ENCODE data around the gene RAB35.
A peak's percentile ranks its signal among the peaks of the same experiment; 100 is the strongest.

RAB35 gene

GRCh38 chr12:120102189-120103043, 14.1 kb downstream of the RAB35 start:
- Mint-ChIP-seq H3K27ac (no peak overlapping the region), H3K9me3 (ENCODE audit: low read depth) (no peaks in the 10 kb centered on the region), H3K4me3 (no peak overlapping the region), H3K4me1 (ENCODE audit: low read depth) (peaks cover 18% of the 10 kb centered on the region), H3K36me3 (peaks cover 4% of the 10 kb centered on the region), H3K27me3 (no peaks in the 10 kb centered on the region)

DNA sequence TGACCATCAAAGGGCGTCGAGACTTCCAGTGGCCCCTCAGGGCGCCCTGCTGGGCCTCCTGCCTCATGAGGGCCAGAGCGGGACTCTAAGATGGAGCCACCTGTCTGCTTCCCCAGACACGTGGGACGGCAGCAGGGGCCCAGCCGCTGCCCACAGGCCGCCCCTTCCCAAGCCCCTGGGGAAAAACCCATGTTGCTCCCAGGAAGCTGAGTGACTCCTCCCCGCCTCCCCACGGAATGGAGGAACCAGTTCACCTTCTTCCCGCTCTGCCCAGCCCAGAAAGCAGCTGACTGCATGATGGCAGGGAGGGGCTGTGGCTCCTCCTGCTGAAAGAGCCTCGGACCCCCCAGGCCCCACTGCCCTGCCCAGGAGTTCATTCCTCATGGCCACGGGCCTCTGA, 14.9 kb downstream of the RAB35 start:
- peak overlapping the region; percentile 58 for H3K27ac Mint-ChIP-seq

DNA sequence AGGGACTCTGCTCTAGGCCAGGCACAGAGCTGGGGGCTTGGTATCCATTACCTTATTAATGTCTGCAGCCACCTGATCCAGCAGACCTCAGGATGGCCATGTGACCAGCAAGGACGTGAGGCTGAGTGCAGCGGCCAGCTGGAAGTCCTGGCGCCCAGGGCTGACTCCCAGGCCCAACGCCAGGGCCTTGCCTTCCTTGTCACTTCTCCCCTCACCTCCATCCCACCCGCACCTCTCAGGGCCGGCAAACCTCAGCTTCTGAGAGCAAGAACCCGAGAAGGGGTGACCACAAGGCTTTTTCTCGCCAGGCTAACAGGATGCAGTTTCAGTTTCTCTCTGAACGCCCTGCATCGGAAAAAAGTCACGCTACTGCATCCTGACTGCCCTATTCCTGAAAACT, 15.4 kb downstream of the RAB35 start:
- Mint-ChIP-seq H3K27me3 (no peaks in the 10 kb centered on the region), H3K4me1 (ENCODE audit: low read depth) (peaks cover 16% of the 10 kb centered on the region), H3K27ac (peak overlapping the region; percentile 58), H3K36me3 (peaks cover 3% of the 10 kb centered on the region), H3K9me3 (ENCODE audit: low read depth) (no peaks in the 10 kb centered on the region), H3K4me3 (no peak overlapping the region)

More for the DNA sequence above, 14.9 kb downstream of the RAB35 start:
- Mint-ChIP-seq H3K27me3 (no peaks in the 10 kb centered on the region), H3K9me3 (ENCODE audit: low read depth) (no peaks in the 10 kb centered on the region), H3K4me1 (ENCODE audit: low read depth) (peaks cover 18% of the 10 kb centered on the region), H3K4me3 (no peak overlapping the region), H3K36me3 (peaks cover 4% of the 10 kb centered on the region)

DNA sequence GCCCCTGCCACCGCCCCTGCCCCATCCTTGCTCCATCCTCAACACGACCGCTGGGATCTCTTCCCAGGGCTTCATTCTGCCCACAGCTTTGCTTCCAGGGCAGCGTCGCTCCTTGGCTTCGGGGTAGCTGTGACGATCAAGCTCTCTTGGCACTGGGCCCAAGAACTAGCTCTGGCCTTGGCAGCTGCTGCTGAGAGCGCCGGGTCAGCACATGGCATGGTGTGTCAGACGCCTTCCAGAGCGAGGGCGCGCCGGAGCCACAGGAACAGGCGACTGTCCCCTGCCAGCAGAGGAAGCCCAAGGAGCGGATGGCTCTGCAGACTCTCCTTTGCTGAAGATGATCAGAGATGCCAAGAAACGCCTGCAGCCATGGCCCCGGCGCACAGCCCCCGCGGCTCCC, 15.9 kb downstream of the RAB35 start:
- H3K36me3 Mint-ChIP-seq = no peaks in the 10 kb centered on the region
- no peaks in the 10 kb centered on the region for H3K9me3 Mint-ChIP-seq (ENCODE audit: low read depth)
- no peak overlapping the region for H3K27ac Mint-ChIP-seq
- H3K4me3 Mint-ChIP-seq = no peak overlapping the region
- peaks cover 13% of the 10 kb centered on the region for H3K4me1 Mint-ChIP-seq (ENCODE audit: low read depth)
- H3K27me3 Mint-ChIP-seq = no peaks in the 10 kb centered on the region

DNA sequence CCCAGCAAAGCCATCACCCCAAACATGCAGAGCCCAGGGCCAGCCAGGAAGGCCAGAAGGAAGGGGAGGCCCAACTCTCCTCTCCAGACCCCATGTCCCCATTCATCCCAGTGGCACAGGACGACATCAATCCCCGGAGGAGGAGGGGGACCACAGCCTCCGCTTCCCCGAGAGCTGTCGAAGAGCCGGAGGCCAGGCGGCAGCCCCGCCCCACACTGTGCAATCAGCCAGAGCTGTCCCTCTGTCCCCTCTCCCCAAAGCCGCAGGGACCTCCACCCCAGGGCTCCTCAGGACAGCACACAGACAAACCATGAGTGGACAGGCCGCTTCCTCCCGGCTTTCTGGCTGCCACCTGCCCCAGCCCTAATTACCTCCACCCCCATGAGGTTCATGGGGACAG, 16.8 kb downstream of the RAB35 start:
- Mint-ChIP-seq H3K4me1 (ENCODE audit: low read depth) (peaks cover 12% of the 10 kb centered on the region), H3K27ac (peak overlapping the region; percentile 29), H3K36me3 (no peaks in the 10 kb centered on the region), H3K4me3 (no peak overlapping the region), H3K9me3 (ENCODE audit: low read depth) (no peaks in the 10 kb centered on the region), H3K27me3 (no peaks in the 10 kb centered on the region)

DNA sequence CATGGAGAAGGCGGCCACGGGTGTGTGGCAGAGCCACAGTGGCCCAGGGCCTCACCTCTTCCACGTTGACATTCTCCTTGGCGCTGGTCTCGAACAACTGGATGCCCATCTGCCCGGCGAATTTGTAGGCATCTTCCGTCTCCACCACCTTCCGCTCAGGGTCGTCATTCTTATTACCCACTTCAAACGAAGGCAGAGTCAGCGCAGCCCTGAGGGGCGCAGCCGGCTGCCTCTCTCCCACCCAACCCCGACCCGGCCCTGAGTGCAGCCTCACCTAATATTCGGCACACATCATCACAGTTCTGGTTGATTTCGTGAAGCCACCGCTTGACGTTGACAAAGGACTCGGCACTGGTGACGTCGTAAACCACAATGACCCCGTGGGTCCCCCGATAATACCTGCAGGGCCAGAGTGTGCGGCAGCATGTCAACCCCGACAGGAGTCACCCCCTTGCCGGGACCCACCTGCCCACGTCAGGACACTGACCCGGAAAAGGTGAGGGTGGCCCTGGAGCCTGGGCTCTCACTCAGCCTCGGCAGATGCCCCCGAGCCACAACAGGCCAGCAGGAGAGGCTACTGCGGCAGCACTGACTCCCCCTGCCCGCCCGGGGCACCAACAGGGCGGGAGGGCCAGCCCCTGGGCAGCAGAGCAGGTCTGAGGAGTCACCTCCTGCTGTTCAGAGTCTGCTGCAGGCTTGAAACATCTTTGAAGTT, 17.6 kb downstream of the RAB35 start:
- Mint-ChIP-seq H3K4me3 (no peak overlapping the region), H3K4me1 (ENCODE audit: low read depth) (peaks cover 11% of the 10 kb centered on the region), H3K27ac (no peak overlapping the region), H3K9me3 (ENCODE audit: low read depth) (no peaks in the 10 kb centered on the region), H3K36me3 (no peaks in the 10 kb centered on the region), H3K27me3 (no peaks in the 10 kb centered on the region)

GRCh38 chr12:120096671-120097202, 19.8 kb downstream of the RAB35 start:
- no peaks in the 10 kb centered on the region for H3K27me3 Mint-ChIP-seq
- no peak overlapping the region for H3K4me3 Mint-ChIP-seq
- no peaks in the 10 kb centered on the region for H3K9me3 Mint-ChIP-seq (ENCODE audit: low read depth)
- peaks cover 6% of the 10 kb centered on the region for H3K4me1 Mint-ChIP-seq (ENCODE audit: low read depth)
- no peaks in the 10 kb centered on the region for H3K36me3 Mint-ChIP-seq
- no peak overlapping the region for H3K27ac Mint-ChIP-seq

- no peak overlapping the region for H3K27ac Mint-ChIP-seq
- H3K4me1 Mint-ChIP-seq (ENCODE audit: low read depth) = peaks cover 5% of the 10 kb centered on the region
- no peaks in the 10 kb centered on the region for H3K27me3 Mint-ChIP-seq
- H3K36me3 Mint-ChIP-seq = no peaks in the 10 kb centered on the region
- no peak overlapping the region for H3K4me3 Mint-ChIP-seq
- no peaks in the 10 kb centered on the region for H3K9me3 Mint-ChIP-seq (ENCODE audit: low read depth)
Measured at GRCh38 chr12:120095736-120096135, 20.8 kb downstream of the RAB35 start.

- no peak overlapping the region for H3K27ac Mint-ChIP-seq
- no peaks in the 10 kb centered on the region for H3K27me3 Mint-ChIP-seq
- peaks cover 3% of the 10 kb centered on the region for H3K4me1 Mint-ChIP-seq (ENCODE audit: low read depth)
Measured at GRCh38 chr12:120095331-120095730, 21.2 kb downstream of the RAB35 start.

GRCh38 chr12:120094485-120094884, 22.1 kb downstream of the RAB35 start:
- peaks cover 3% of the 10 kb centered on the region for H3K4me1 Mint-ChIP-seq (ENCODE audit: low read depth)
- H3K27me3 Mint-ChIP-seq = no peaks in the 10 kb centered on the region
- H3K36me3 Mint-ChIP-seq = no peaks in the 10 kb centered on the region
- H3K4me3 Mint-ChIP-seq = no peak overlapping the region
- H3K9me3 Mint-ChIP-seq (ENCODE audit: low read depth) = no peaks in the 10 kb centered on the region
- H3K27ac Mint-ChIP-seq = no peak overlapping the region

More at GRCh38 chr12:120095331-120095730, 21.2 kb downstream of the RAB35 start:
- no peak overlapping the region for H3K4me3 Mint-ChIP-seq
- H3K36me3 Mint-ChIP-seq = no peaks in the 10 kb centered on the region
- no peaks in the 10 kb centered on the region for H3K9me3 Mint-ChIP-seq (ENCODE audit: low read depth)

- peaks cover 5% of the 10 kb centered on the region for H3K4me1 Mint-ChIP-seq (ENCODE audit: low read depth)
- no peaks in the 10 kb centered on the region for H3K27me3 Mint-ChIP-seq
- no peak overlapping the region for H3K4me3 Mint-ChIP-seq
- no peak overlapping the region for H3K27ac Mint-ChIP-seq
- no peaks in the 10 kb centered on the region for H3K36me3 Mint-ChIP-seq
- no peaks in the 10 kb centered on the region for H3K9me3 Mint-ChIP-seq (ENCODE audit: low read depth)
Measured at GRCh38 chr12:120093592-120094355, 22.8 kb downstream of the RAB35 start.

- Mint-ChIP-seq H3K9me3 (ENCODE audit: low read depth) (no peaks in the 10 kb centered on the region), H3K36me3 (no peaks in the 10 kb centered on the region), H3K27me3 (no peaks in the 10 kb centered on the region), H3K4me3 (no peak overlapping the region), H3K4me1 (ENCODE audit: low read depth) (peaks cover 5% of the 10 kb centered on the region), H3K27ac (no peak overlapping the region)
Measured at GRCh38 chr12:120093336-120093591, 23.3 kb downstream of the RAB35 start.

- Mint-ChIP-seq H3K4me1 (ENCODE audit: low read depth) (peaks cover 5% of the 10 kb centered on the region), H3K27ac (no peak overlapping the region), H3K9me3 (ENCODE audit: low read depth) (no peaks in the 10 kb centered on the region), H3K27me3 (no peaks in the 10 kb centered on the region), H3K4me3 (no peak overlapping the region), H3K36me3 (no peaks in the 10 kb centered on the region)
Measured at GRCh38 chr12:120092551-120093335, 23.8 kb downstream of the RAB35 start.

DNA sequence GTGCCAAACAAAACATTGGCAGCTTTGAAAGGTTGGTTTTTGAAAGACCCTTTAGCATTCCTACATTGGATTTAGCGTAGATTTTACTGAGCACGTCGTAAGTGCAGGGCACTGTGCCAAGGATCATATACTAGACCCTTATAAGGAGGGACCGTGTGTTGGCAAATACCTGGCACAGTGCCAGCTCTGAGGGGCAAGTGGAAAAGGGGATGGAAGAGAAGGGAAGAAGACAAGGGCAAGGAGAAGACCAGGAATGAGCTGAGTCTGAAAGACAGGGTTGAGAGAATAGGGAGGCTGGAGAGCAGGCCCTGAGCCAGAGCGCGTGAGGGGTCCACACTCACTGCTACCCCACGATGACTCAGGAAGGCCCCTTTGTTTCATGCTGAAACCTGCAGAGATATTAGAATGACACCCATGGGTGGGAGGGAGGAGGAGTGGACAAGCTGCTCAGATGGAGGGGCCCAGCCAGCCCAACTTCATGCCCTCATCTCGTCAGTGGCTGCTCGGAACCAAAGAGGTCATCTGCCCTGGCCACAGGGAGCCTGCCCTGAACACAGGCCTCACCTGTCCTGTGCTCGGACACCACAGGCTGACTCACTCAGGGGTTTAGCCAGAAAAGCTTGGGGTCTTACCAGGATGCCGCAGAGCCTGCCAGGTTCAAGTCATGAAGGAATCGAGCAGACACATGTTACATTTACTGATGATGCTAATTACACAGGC, 25.0 kb downstream of the RAB35 start:
- H3K9me3 Mint-ChIP-seq (ENCODE audit: low read depth) = no peaks in the 10 kb centered on the region
- peaks cover 16% of the 10 kb centered on the region for H3K4me1 Mint-ChIP-seq (ENCODE audit: low read depth)
- no peaks in the 10 kb centered on the region for H3K36me3 Mint-ChIP-seq
- no peak overlapping the region for H3K4me3 Mint-ChIP-seq
- peak overlapping the region; percentile 74 for H3K27ac Mint-ChIP-seq
- no peaks in the 10 kb centered on the region for H3K27me3 Mint-ChIP-seq

Data from activated naive CD8-positive, alpha-beta T cell (primary cell).